K562 (cell line): ENCODE results near the gene AANAT. TPM values are rescaled to one million over a fixed set of nuclear protein-coding genes. Genes with fewer than 3 reads are reported as not detected.

Experiments used
- ATAC-seq: fragments of 200-7000 bp; cut with Tn5 transposase; 3 replicates; pipeline ENCODE4 v1.9.1; 2020; ENCODE audit warnings: moderate library complexity
- BruUV-seq: library from RNA; stranded (reverse); fragments of 400-500 nt; replicated peaks from 2 replicates; lab custom pipeline; 2021; lab: Mats Ljungman, UMichigan
- CTCF ChIA-PET: fragments of 300-600 bp; formaldehyde crosslinking; extraction: SDS; loops from one replicate; lab custom pipeline; 2021; ENCODE audit warnings: low intra/inter-chr PET ratio; lab: Yijun Ruan, JAX
- POLR2A ChIA-PET: fragments of 300-600, 350-650 bp; sonication (Branson Sonifier 250); formaldehyde crosslinking; extraction: SDS; loops from one replicate; lab custom pipeline; 2021; ENCODE audit warnings: antibody characterized with exemption, inconsistent platforms; lab: Yijun Ruan, JAX
- DNase-seq, 4 experiments: peaks; one replicate each; pipeline versions ENCODE4 v3.0.0 to v3.0.0-alpha.2; 2011 to 2018; ENCODE audit warnings: low spot score in 3 of 4, mixed read lengths in 3 of 4; ENCODE audit errors: extremely low read depth in 1 of 4
- FAIRE-seq: peaks from 2 replicates; lab custom pipeline; 2011; peaks lifted over from hg19 to GRCh38; lab: Jason Lieb, UNC
- H2AFZ ChIP-seq: 2 replicates; pipeline ENCODE4 v1.6.0; 2011; ENCODE audit warnings: low read depth, low read length, control low read depth, inconsistent platforms
- H3K27ac ChIP-seq: fragments of 200-600 bp; 3 replicates; pipeline ENCODE4 v1.8.0; 2011; ENCODE audit warnings: low read depth, mild to moderate bottlenecking, control low read depth, inconsistent platforms, low read length, moderate library complexity, mixed read lengths; ENCODE audit errors: extremely low read depth
- H3K27me3 ChIP-seq, 2 experiments: fragments of 300-600 bp in 1 of 2; 2 replicates in 1 of 2; 3 replicates in 1 of 2; pipeline versions ENCODE4 v1.6.0 to v1.8.0; 2011; ENCODE audit warnings: inconsistent platforms in 2 of 2, low read length in 2 of 2, mild to moderate bottlenecking in 1 of 2, mixed read lengths in 1 of 2, moderate library complexity in 1 of 2; ENCODE audit not compliant: control insufficient read depth in 2 of 2, insufficient read depth in 2 of 2
- H3K36me3 ChIP-seq: fragments of 300-600 bp; 3 replicates; pipeline ENCODE4 v1.8.0; 2011; ENCODE audit warnings: mild to moderate bottlenecking, low read length, inconsistent platforms; ENCODE audit not compliant: control insufficient read depth, insufficient read depth
- H3K4me1 ChIP-seq, 2 experiments: fragments of 200-600 bp in 1 of 2; replicated peaks in 1 of 2; 2 replicates in 1 of 2; 3 replicates in 1 of 2; pipeline versions ENCODE4 v1.5.1 to v1.8.0; 2011; ENCODE audit warnings: inconsistent platforms in 2 of 2, low read length in 2 of 2, mild to moderate bottlenecking in 1 of 2, mixed read lengths in 1 of 2, moderate library complexity in 1 of 2; ENCODE audit not compliant: control insufficient read depth in 2 of 2, insufficient read depth in 2 of 2
- H3K4me2 ChIP-seq: 2 replicates; pipeline ENCODE4 v1.6.1; 2011; ENCODE audit warnings: low read length, control low read depth, inconsistent platforms, mixed read lengths; ENCODE audit not compliant: insufficient read depth
- H3K4me3 ChIP-seq: fragments of 200-600 bp; sonication (generic), shearing (Covaris generic); 2 replicates; pipeline ENCODE4 v1.5.1; 2016; ENCODE audit warnings: control low read depth, inconsistent platforms
- H3K79me2 ChIP-seq: fragments of 200-600 bp; 3 replicates; pipeline ENCODE4 v1.8.0; 2011; ENCODE audit warnings: low read length, inconsistent platforms; ENCODE audit not compliant: control insufficient read depth, insufficient read depth
- H3K9ac ChIP-seq, 2 experiments: 2 replicates each; pipeline versions ENCODE4 v1.6.0 to v1.6.1; 2011; ENCODE audit warnings: low read depth in 2 of 2, low read length in 2 of 2, control low read depth in 1 of 2, inconsistent platforms in 1 of 2, mild to moderate bottlenecking in 1 of 2, mixed read lengths in 1 of 2; ENCODE audit not compliant: insufficient read depth in 1 of 2
- H3K9me1 ChIP-seq: one replicate; pipeline ENCODE4 v1.6.0; 2011; ENCODE audit warnings: inconsistent platforms, mild to moderate bottlenecking, low read length, moderate library complexity; ENCODE audit not compliant: control insufficient read depth, insufficient read depth
- H3K9me3 ChIP-seq: replicated peaks from 2 replicates; pipeline ENCODE4 v1.5.1; 2011; ENCODE audit warnings: low read depth, low read length, inconsistent platforms; ENCODE audit not compliant: control insufficient read depth, insufficient read depth
- H4K20me1 ChIP-seq: replicated peaks from 2 replicates; pipeline ENCODE4 v1.6.1; 2011; ENCODE audit warnings: low read length, inconsistent platforms, mixed read lengths; ENCODE audit not compliant: control insufficient read depth, insufficient read depth
- FOXP4 ChIP-seq: sonication (generic); formaldehyde crosslinking; IDR thresholded peaks from 2 replicates; pipeline ENCODE4 v1.8.0; 2022; ENCODE audit warnings: mild to moderate bottlenecking, missing genetic modification reagents, borderline replicate concordance
- HEY1 ChIP-seq: fragments of 250-450 bp; sonication (Bioruptor Pico); IDR thresholded peaks from 2 replicates; pipeline ENCODE4 v1.5.0; 2020; ENCODE audit warnings: mild to moderate bottlenecking, moderate library complexity, borderline replicate concordance
- HOMEZ ChIP-seq: fragments of 250-450 bp; sonication (Bioruptor Pico); IDR thresholded peaks from 2 replicates; pipeline ENCODE4 v1.4.0; 2020; ENCODE audit warnings: mild to moderate bottlenecking, moderate library complexity
- IRF2 ChIP-seq: sonication (generic); formaldehyde crosslinking; IDR thresholded peaks from 2 replicates; pipeline ENCODE4 v1.8.1; 2022; ENCODE audit warnings: mild to moderate bottlenecking, missing genetic modification reagents
- NKRF ChIP-seq: fragments of 450-650 bp; IDR thresholded peaks from 2 replicates; pipeline ENCODE4 v1.6.1; 2016; ENCODE audit warnings: borderline replicate concordance
- WGBS: fragments of 100-300 bp; shearing (Covaris generic); methylation state at CpG from one replicate; pipeline ENCODE4 v1.1.6; 2016; ENCODE audit warnings: low coverage, mixed read lengths; ENCODE audit not compliant: insufficient coverage; ENCODE audit errors: missing lambda C conversion rate; 5-methylcytosine and 5-hydroxymethylcytosine counted together
- in situ Hi-C: fragments of 300-500 bp; cut with MboI; formaldehyde crosslinking; loops from 4 replicates; pipeline ENCODE4 v1.15.0; 2018; ENCODE audit warnings: inconsistent platforms, mixed read lengths
- intact Hi-C: fragments of 100-400 bp; cut with micrococcal nuclease; formaldehyde crosslinking; loops from 2 replicates; pipeline ENCODE4 v1.14.2; 2022
- polyA plus RNA-seq, 8 experiments: library from polyadenylated mRNA; depleted of rRNA in 4 of 8; stranded (reverse) in 5 of 8; unstranded in 3 of 8; fragments of >200 nt; fragmentation: Nextera tagmentation in 2 of 8; fragmentation: Illumina TruSeq in 1 of 8; extraction: Ambion mirVana in 2 of 8; extraction: Trizol in 1 of 8; gene quantifications; 2 replicates each; pipeline versions ENCODE4 v1.2.1 to v1.2.3, GENCODE V29; 2011 to 2014; ENCODE audit warnings: inconsistent platforms in 1 of 8, missing spikeins in 1 of 8
- total RNA-seq, 7 experiments: library from RNA; depleted of rRNA in 6 of 7; stranded (reverse); fragments of >200 nt in 6 of 7; fragmentation: Illumina TruSeq in 2 of 7; extraction: Trizol in 2 of 7; gene quantifications; 2 replicates each; pipeline versions ENCODE4 v1.2.1 to v1.2.3, GENCODE V29; 2011 to 2021; ENCODE audit warnings: low replicate concordance in 1 of 7

AANAT gene
- total and polyA plus RNA-seq, 9 of the 15 experiments (the other 6 are each of a cell fraction or from before 2014, with no cell fraction given), result not detected

GRCh38 chr17:76500074-76500746 lies 32.8 kb downstream of the AANAT start:
- peak overlapping the region; percentile 89; the same call in 1 of the 2 replicates for H2AFZ ChIP-seq
- H3K4me2 ChIP-seq, result peak overlapping the region; percentile 78
- peak overlapping the region; percentile 50 to 94 for H3K9ac ChIP-seq
- ATAC-seq, result no peak
- in situ Hi-C loops, result no loop called here
- no peaks in the 10 kb centered on the region for H3K36me3 ChIP-seq
- no TSS peak for BruUV-seq
- no peak for TF ChIP-seq FOXP4 (CRISPR knock-in tag)
- TF ChIP-seq IRF2 (CRISPR knock-in tag), result no peak
- TF ChIP-seq NKRF, result no peak
- no peak for TF ChIP-seq HOMEZ (CRISPR knock-in tag)
- no peak for TF ChIP-seq HEY1 (CRISPR knock-in tag)
- TF ChIP-seq, all 486 proteins: peak for 0
- H3K27ac ChIP-seq, result no peak overlapping the region
- H3K4me1 ChIP-seq, result peaks cover 16 to 34% of the 10 kb centered on the region in 2 experiments; a peak in 4 of 5 replicates
- H3K9me1 ChIP-seq, result peaks cover 4% of the 10 kb centered on the region
- ChIA-PET CTCF (no interaction called here), POLR2A (interaction anchor here (0.6 to 1.5 kb wide), 6 partner anchors 14 to 460 kb away, joined by 3 to 4 read pairs (median 3); no protein-coding TSS in a partner anchor)
- H3K27me3 ChIP-seq, result no peaks in the 10 kb centered on the region
- intact Hi-C loops, result no loop called here
- peak overlapping the region; percentile 71 for H3K4me3 ChIP-seq
- FAIRE-seq (no peak), DNase-seq (peak in 1 of 4 experiments; percentile 33)
- H3K79me2 ChIP-seq, result no peaks in the 10 kb centered on the region
- H4K20me1 ChIP-seq, result peaks cover 7% of the 10 kb centered on the region; the same call in 1 of the 2 replicates
- H3K9me3 ChIP-seq, result no peaks in the 10 kb centered on the region
- 36% methylated on average over 17 of the region's 17 CpGs for WGBS
